ENCODE results near the gene TRABD2A. TPM values are rescaled to one million over a fixed set of nuclear protein-coding genes. Genes with fewer than 3 reads are reported as not detected.

The TRABD2A gene
- total RNA-seq, 2 donors from 2014 or later, result 35.1 to 39.4 TPM

GRCh38 chr2:84911135-84911678 is 30.3 kb upstream of the TRABD2A start:
- no peak overlapping the region for H3K4me3 Mint-ChIP-seq
- H3K4me1 Mint-ChIP-seq (ENCODE audit: low read depth), result peaks cover 61% of the 10 kb centered on the region
- ATAC-seq (replicated peaks in 1 of 2), result no peak
- H3K9me3 Mint-ChIP-seq, result peaks cover 11% of the 10 kb centered on the region in 2 donors
- H3K36me3 Mint-ChIP-seq (ENCODE audit: insufficient read depth in 2 of 2), result peaks cover 26 to 35% of the 10 kb centered on the region in 2 donors
- peak overlapping the region; percentile 14 for H3K27ac Mint-ChIP-seq
- no peaks in the 10 kb centered on the region for H3K27me3 Mint-ChIP-seq (ENCODE audit: low read depth)
- DNase-seq, result no peak

- DNase-seq, result peak; percentile 54 to 62
- ATAC-seq (replicated peaks in 1 of 2), result peak; percentile 10 to 33
- Mint-ChIP-seq H3K9me3 (peaks cover 11% of the 10 kb centered on the region in 2 donors), H3K4me1 (ENCODE audit: low read depth) (peaks cover 60% of the 10 kb centered on the region), H3K36me3 (ENCODE audit: insufficient read depth in 2 of 2) (peaks cover 26 to 39% of the 10 kb centered on the region in 2 donors), H3K27me3 (ENCODE audit: low read depth) (no peaks in the 10 kb centered on the region), H3K27ac (peak overlapping the region; percentile 88), H3K4me3 (peak overlapping the region; percentile 90 to 91)
Measured at GRCh38 chr2:84908948-84909713, 28.2 kb upstream of the TRABD2A start.

GRCh38 chr2:84906900-84907714 is 26.2 kb upstream of the TRABD2A start:
- no peaks in the 10 kb centered on the region for H3K27me3 Mint-ChIP-seq (ENCODE audit: low read depth)
- DNase-seq (peak; percentile 28 to 46), ATAC-seq (replicated peaks in 1 of 2) (peak; percentile 0 to 9)
- H3K9me3 Mint-ChIP-seq, result peaks cover 11 to 12% of the 10 kb centered on the region in 2 donors
- peak overlapping the region; percentile 90 to 91 for H3K4me3 Mint-ChIP-seq
- H3K27ac Mint-ChIP-seq, result peak overlapping the region; percentile 88
- H3K4me1 Mint-ChIP-seq (ENCODE audit: low read depth), result peaks cover 76% of the 10 kb centered on the region
- peaks cover 26 to 40% of the 10 kb centered on the region in 2 donors for H3K36me3 Mint-ChIP-seq (ENCODE audit: insufficient read depth in 2 of 2)

- ATAC-seq (replicated peaks in 1 of 2) (peak; percentile 3 to 8), DNase-seq (peak; percentile 62 to 76)
- H3K4me1 Mint-ChIP-seq (ENCODE audit: low read depth), result peaks cover 74% of the 10 kb centered on the region
- peaks cover 26 to 40% of the 10 kb centered on the region in 2 donors for H3K36me3 Mint-ChIP-seq (ENCODE audit: insufficient read depth in 2 of 2)
- no peaks in the 10 kb centered on the region for H3K27me3 Mint-ChIP-seq (ENCODE audit: low read depth)
- peak overlapping the region; percentile 88 for H3K27ac Mint-ChIP-seq
- H3K4me3 Mint-ChIP-seq, result peak overlapping the region; percentile 90 to 91
- H3K9me3 Mint-ChIP-seq, result peaks cover 12 to 13% of the 10 kb centered on the region in 2 donors
Measured at GRCh38 chr2:84906108-84906899, 25.4 kb upstream of the TRABD2A start.

GRCh38 chr2:84905181-84906107 is 24.6 kb upstream of the TRABD2A start, which contains the start of gene TMSB10:
TMSB10 (plus strand) TSS chr2:84905656.
- DNase-seq, result peak; percentile 88 to 94

GRCh38 chr2:84904717-84905174 is 23.9 kb upstream of the TRABD2A start:
- ATAC-seq (replicated peaks in 1 of 2) (no peak), DNase-seq (peak; percentile 29 to 30)
- Mint-ChIP-seq H3K9me3 (peaks cover 9 to 10% of the 10 kb centered on the region in 2 donors), H3K27ac (peak overlapping the region; percentile 38), H3K27me3 (ENCODE audit: low read depth) (no peaks in the 10 kb centered on the region), H3K4me1 (ENCODE audit: low read depth) (peaks cover 78% of the 10 kb centered on the region), H3K36me3 (ENCODE audit: insufficient read depth in 2 of 2) (peaks cover 23 to 36% of the 10 kb centered on the region in 2 donors), H3K4me3 (peak overlapping the region; percentile 90 to 91)

More at GRCh38 chr2:84905181-84906107, 24.6 kb upstream of the TRABD2A start, which contains the start of gene TMSB10:
- peaks cover 12 to 13% of the 10 kb centered on the region in 2 donors for H3K9me3 Mint-ChIP-seq
- H3K4me3 Mint-ChIP-seq, result peak within 1 kb of the TSS; percentile 90 to 91
- peak; percentile 69 to 71 for ATAC-seq (replicated peaks in 1 of 2)
- H3K27me3 Mint-ChIP-seq (ENCODE audit: low read depth), result no peaks in the 10 kb centered on the region
- H3K27ac Mint-ChIP-seq, result peak within 1 kb of the TSS; percentile 88
- peaks cover 78% of the 10 kb centered on the region for H3K4me1 Mint-ChIP-seq (ENCODE audit: low read depth)
- peaks cover 26 to 40% of the 10 kb centered on the region in 2 donors for H3K36me3 Mint-ChIP-seq (ENCODE audit: insufficient read depth in 2 of 2)

GRCh38 chr2:84904151-84904550 is 23.3 kb upstream of the TRABD2A start:
- DNase-seq (no peak), ATAC-seq (replicated peaks in 1 of 2) (no peak)
- Mint-ChIP-seq H3K36me3 (ENCODE audit: insufficient read depth in 2 of 2) (peaks cover 17 to 30% of the 10 kb centered on the region in 2 donors), H3K4me3 (peak overlapping the region; percentile 90 to 91), H3K9me3 (peaks cover 3 to 4% of the 10 kb centered on the region in 2 donors), H3K27ac (peak overlapping the region; percentile 27), H3K4me1 (ENCODE audit: low read depth) (peaks cover 78% of the 10 kb centered on the region), H3K27me3 (ENCODE audit: low read depth) (no peaks in the 10 kb centered on the region)

GRCh38 chr2:84902526-84902925 is 21.6 kb upstream of the TRABD2A start:
- ATAC-seq (replicated peaks in 1 of 2) (no peak), DNase-seq (no peak)
- H3K36me3 Mint-ChIP-seq (ENCODE audit: insufficient read depth in 2 of 2), result peaks cover 11 to 20% of the 10 kb centered on the region in 2 donors
- H3K9me3 Mint-ChIP-seq, result peaks cover 3% of the 10 kb centered on the region in 2 donors
- H3K4me3 Mint-ChIP-seq, result no peak overlapping the region
- H3K4me1 Mint-ChIP-seq (ENCODE audit: low read depth), result peaks cover 78% of the 10 kb centered on the region
- no peak overlapping the region for H3K27ac Mint-ChIP-seq
- no peaks in the 10 kb centered on the region for H3K27me3 Mint-ChIP-seq (ENCODE audit: low read depth)

- no peak overlapping the region for H3K27ac Mint-ChIP-seq
- DNase-seq, result no peak
Measured at GRCh38 chr2:84901593-84902120, 20.8 kb upstream of the TRABD2A start.

GRCh38 chr2:84900971-84901370 is 20.1 kb upstream of the TRABD2A start:
- no peaks in the 10 kb centered on the region for H3K27me3 Mint-ChIP-seq (ENCODE audit: low read depth)
- no peak overlapping the region for H3K4me3 Mint-ChIP-seq
- peaks cover 3% of the 10 kb centered on the region in 2 donors for H3K9me3 Mint-ChIP-seq
- H3K36me3 Mint-ChIP-seq (ENCODE audit: insufficient read depth in 2 of 2), result peaks cover 0 to 5% of the 10 kb centered on the region in 2 donors
- H3K27ac Mint-ChIP-seq, result peak overlapping the region; percentile 4
- DNase-seq (no peak), ATAC-seq (replicated peaks in 1 of 2) (no peak)
- peaks cover 83% of the 10 kb centered on the region for H3K4me1 Mint-ChIP-seq (ENCODE audit: low read depth)

More at GRCh38 chr2:84901593-84902120, 20.8 kb upstream of the TRABD2A start:
- no peak for ATAC-seq (replicated peaks in 1 of 2)
- Mint-ChIP-seq H3K4me3 (no peak overlapping the region), H3K27me3 (ENCODE audit: low read depth) (no peaks in the 10 kb centered on the region), H3K4me1 (ENCODE audit: low read depth) (peaks cover 78% of the 10 kb centered on the region), H3K36me3 (ENCODE audit: insufficient read depth in 2 of 2) (peaks cover 4 to 12% of the 10 kb centered on the region in 2 donors), H3K9me3 (peaks cover 3% of the 10 kb centered on the region in 2 donors)
